ENCODE results near the gene SMURF2.

- TF ChIP-seq REST (IDR thresholded peaks at IDR 0.05; ENCODE audit: insufficient read depth in 1 of 2, low read depth in 2 of 2, low read length in 2 of 2) (no peak), SIN3A (IDR thresholded peaks at IDR 0.05; ENCODE audit: borderline replicate concordance, insufficient read depth, low read length) (no peak), TAF1 (IDR thresholded peaks at IDR 0.05; ENCODE audit: borderline replicate concordance, insufficient read depth, low read length) (no peak), POLR2AphosphoS5 (IDR thresholded peaks at IDR 0.05; ENCODE audit: low read depth, low read length) (no peak)
Observed at GRCh38 chr17:64615028-64615677, 47.0 kb downstream of the SMURF2 start.
